CD4-positive, alpha-beta memory T cell (primary cell): ENCODE results near the gene FICD. TPM values are rescaled to one million over a fixed set of nuclear protein-coding genes. Genes with fewer than 3 reads are reported as not detected.

Experiments
- CTCF ChIA-PET: fragments of 350-600 bp; sonication (Branson Sonifier 250); formaldehyde crosslinking; loops from one replicate; lab custom pipeline; 2021; ENCODE audit warnings: inconsistent platforms; ENCODE audit not compliant: partially characterized antibody; lab: Charles Lee
- POLR2A ChIA-PET: fragments of 350-600 bp; sonication (Branson Sonifier 250); formaldehyde crosslinking; loops from one replicate; lab custom pipeline; 2021; ENCODE audit not compliant: partially characterized antibody; lab: Charles Lee
- DNase-seq, 5 donors: peaks; one replicate each; pipeline versions ENCODE4 v3.0.0 to v3.0.0-alpha.2; 2020 to 2022; ENCODE audit warnings: mixed read lengths in 1 of 5
- H3K27ac ChIP-seq: one replicate; pipeline ENCODE4 v1.7.0; 2013; ENCODE audit warnings: low read depth, low read length
- H3K27me3 ChIP-seq: 2 replicates; pipeline ENCODE4 v1.7.0; 2013; ENCODE audit warnings: mild to moderate bottlenecking, low read length, moderate library complexity; ENCODE audit not compliant: insufficient read depth
- H3K36me3 ChIP-seq: 2 replicates; pipeline ENCODE4 v1.7.0; 2013; ENCODE audit warnings: mild to moderate bottlenecking, low read length, moderate library complexity; ENCODE audit not compliant: insufficient read depth
- H3K4me1 ChIP-seq: 2 replicates; pipeline ENCODE4 v1.7.0; 2013; ENCODE audit warnings: mild to moderate bottlenecking, low read length, moderate library complexity; ENCODE audit not compliant: insufficient read depth
- H3K4me3 ChIP-seq, 2 donors: one replicate each; pipeline ENCODE4 v1.7.0; 2013; ENCODE audit warnings: low read length in 2 of 2, mild to moderate bottlenecking in 1 of 2
- H3K9me3 ChIP-seq, 2 donors: one replicate each; pipeline ENCODE4 v1.7.0; 2013; ENCODE audit warnings: low read length in 2 of 2, control low read depth in 1 of 2; ENCODE audit not compliant: control insufficient read depth in 1 of 2
- H3K27ac Mint-ChIP-seq, 7 donors: one replicate each; pipeline ENCODE4 v1.8.0; 2020 to 2021; ENCODE audit warnings: mixed read lengths in 7 of 7, mild to moderate bottlenecking in 6 of 7, inconsistent platforms in 3 of 7, moderate library complexity in 3 of 7
- H3K27me3 Mint-ChIP-seq, 2 donors: one replicate each; pipeline ENCODE4 v1.8.0; 2020 to 2021; ENCODE audit warnings: mixed read lengths in 2 of 2
- H3K36me3 Mint-ChIP-seq, 2 donors: one replicate each; pipeline ENCODE4 v1.8.0; 2020 to 2021; ENCODE audit warnings: mixed read lengths in 2 of 2, inconsistent platforms in 1 of 2, mild to moderate bottlenecking in 1 of 2
- H3K4me1 Mint-ChIP-seq, 4 donors: one replicate each; pipeline ENCODE4 v1.8.0; 2020 to 2021; ENCODE audit warnings: mixed read lengths in 4 of 4, mild to moderate bottlenecking in 1 of 4
- H3K4me3 Mint-ChIP-seq, 8 donors: one replicate each; pipeline ENCODE4 v1.8.0; 2020 to 2021; ENCODE audit warnings: mixed read lengths in 8 of 8, mild to moderate bottlenecking in 7 of 8, moderate library complexity in 6 of 8, inconsistent platforms in 3 of 8
- H3K9me3 Mint-ChIP-seq, 8 donors: one replicate each; pipeline ENCODE4 v1.8.0; 2020 to 2021; ENCODE audit warnings: mixed read lengths in 8 of 8, mild to moderate bottlenecking in 5 of 8, inconsistent platforms in 3 of 8, moderate library complexity in 1 of 8
- intact Hi-C: fragments of 100-400 bp; cut with micrococcal nuclease; formaldehyde crosslinking; loops from one replicate; pipeline ENCODE4 v1.15.1; 2023
- polyA plus RNA-seq, 2 donors: library from polyadenylated mRNA; unstranded; fragments of 300-500 nt; fragmentation: Illumina TruSeq; gene quantifications; one replicate each; pipeline ENCODE4 v1.2.3, GENCODE V29; 2021
- total RNA-seq, 2 experiments: library from RNA; stranded (reverse); gene quantifications; one replicate each; pipeline ENCODE4 v1.2.3, GENCODE V29; 2021

FICD gene
- total and polyA plus RNA-seq, 4 experiments from 2014 or later, result 2.3 to 12.3 (median 7.2) TPM

DNA sequence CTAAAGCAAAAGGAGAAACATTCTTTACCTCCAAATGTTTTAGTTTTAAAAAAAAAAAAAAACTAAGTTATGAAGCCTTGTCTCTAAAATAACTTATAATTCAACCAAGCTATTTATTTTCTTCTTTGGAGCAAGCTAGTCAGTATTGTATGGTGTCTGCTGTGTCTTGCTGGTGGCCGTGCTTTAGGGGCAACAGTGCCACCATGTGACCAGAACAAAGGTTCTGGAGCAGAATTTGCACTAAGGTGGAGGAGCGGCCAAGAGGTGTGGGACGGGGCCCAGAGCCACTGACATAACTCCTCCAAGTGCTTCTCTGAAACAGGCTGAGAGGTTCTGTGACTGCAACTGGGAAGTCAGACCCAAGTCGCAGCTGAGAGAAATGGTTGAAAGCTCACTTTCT, 4.5 kb downstream of the FICD start:
- Mint-ChIP-seq H3K27ac (peak overlapping the region in 2 of 7 donors; percentile 37 to 41), H3K36me3 (peaks cover 36 to 67% of the 10 kb centered on the region in 2 donors), H3K4me1 (peaks cover 14 to 28% (median 21%) of the 10 kb centered on the region in 4 donors), H3K9me3 (peaks cover 0 to 2% (median 0%) of the 10 kb centered on the region in 8 donors), H3K27me3 (no peaks in the 10 kb centered on the region), H3K4me3 (no peak overlapping the region)
- ChIA-PET POLR2A (no interaction called here), CTCF (interaction anchor here (0.7 to 1.3 kb wide), 4 partner anchors 8 to 1162 kb away, joined by 3 read pairs; no protein-coding TSS in a partner anchor)
- Histone ChIP-seq H3K36me3 (peaks cover 60% of the 10 kb centered on the region), H3K4me1 (peaks cover 16% of the 10 kb centered on the region), H3K27me3 (no peaks in the 10 kb centered on the region), H3K27ac (no peak overlapping the region), H3K4me3 (no peak overlapping the region), H3K9me3 (no peaks in the 10 kb centered on the region)
- DNase-seq, result no peak
- intact Hi-C loops, result loop anchor here (5.0 to 10.0 kb wide), 2 partner anchors 533 to 1425 kb away; partner anchors contain the start of genes CRY1 and USP30

DNA sequence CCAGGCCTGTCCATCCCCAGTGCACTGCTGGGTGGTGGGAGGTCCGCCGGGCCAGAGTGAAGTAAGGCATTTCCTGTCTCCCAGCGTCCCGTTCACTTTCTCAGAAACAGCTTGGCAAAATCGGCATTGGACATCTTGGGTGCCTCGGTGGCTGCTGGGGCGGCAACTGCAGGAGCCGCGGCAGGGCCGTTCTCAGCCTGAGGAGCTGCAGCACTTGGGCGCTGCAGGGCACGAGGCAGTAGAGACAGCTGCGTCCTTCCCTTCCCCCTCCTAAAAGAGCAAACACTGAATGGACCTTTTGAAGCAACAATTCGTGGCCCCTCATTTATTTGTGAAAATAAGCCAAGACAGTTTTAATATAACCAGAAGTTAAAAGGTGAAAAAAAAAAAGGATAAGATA, 8.3 kb downstream of the FICD start:
- Mint-ChIP-seq H3K36me3 (peaks cover 53 to 88% of the 10 kb centered on the region in 2 donors), H3K4me3 (no peak overlapping the region), H3K27me3 (no peaks in the 10 kb centered on the region), H3K27ac (peak overlapping the region in 1 of 7 donors; percentile 52), H3K9me3 (no peaks in the 10 kb centered on the region), H3K4me1 (peaks cover 0 to 4% (median 2%) of the 10 kb centered on the region in 4 donors)
- POLR2A ChIA-PET, result no interaction called here
- H3K9me3 ChIP-seq, result no peaks in the 10 kb centered on the region
- H3K4me1 ChIP-seq, result no peaks in the 10 kb centered on the region
- H3K27me3 ChIP-seq, result no peaks in the 10 kb centered on the region
- CTCF ChIA-PET, result interaction anchor here (1.8 kb wide), 1 partner anchor 11 kb away, joined by 5 read pairs; no protein-coding TSS in a partner anchor
- intact Hi-C loops, result no loop called here
- peaks cover 88% of the 10 kb centered on the region for H3K36me3 ChIP-seq
- no peak overlapping the region for H3K4me3 ChIP-seq
- no peak overlapping the region for H3K27ac ChIP-seq
- DNase-seq, result no peak

DNA sequence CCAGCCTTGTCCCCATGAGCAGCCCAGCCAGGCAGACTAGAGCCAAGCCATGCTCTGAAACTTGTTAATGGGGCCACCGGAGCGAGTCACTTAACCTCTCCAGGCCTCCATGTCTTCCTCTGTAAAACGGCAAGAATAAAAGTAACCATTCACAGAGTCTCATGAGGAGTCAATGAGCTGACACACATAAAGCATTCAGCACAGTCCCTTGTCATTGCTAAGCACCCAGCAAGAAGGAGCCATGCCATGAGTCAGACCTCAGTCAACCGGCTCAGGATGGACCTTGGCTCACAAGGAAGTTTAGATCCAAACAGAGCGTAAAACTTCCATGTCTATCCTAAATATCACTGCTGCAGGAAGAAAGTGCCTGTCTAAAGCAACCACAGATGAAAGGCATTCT, 10.6 kb downstream of the FICD start:
- H3K4me1 Mint-ChIP-seq, result peaks cover 0 to 4% (median 0%) of the 10 kb centered on the region in 4 donors
- ChIA-PET CTCF (no interaction called here), POLR2A (no interaction called here)
- no peaks in the 10 kb centered on the region for H3K9me3 Mint-ChIP-seq
- Histone ChIP-seq H3K36me3 (peaks cover 87% of the 10 kb centered on the region), H3K27me3 (no peaks in the 10 kb centered on the region), H3K4me3 (no peak overlapping the region), H3K27ac (no peak overlapping the region), H3K9me3 (no peaks in the 10 kb centered on the region), H3K4me1 (no peaks in the 10 kb centered on the region)
- H3K27ac Mint-ChIP-seq, result peak overlapping the region in 2 of 7 donors; percentile 9 to 52
- DNase-seq, result no peak
- no peak overlapping the region for H3K4me3 Mint-ChIP-seq
- H3K27me3 Mint-ChIP-seq, result no peaks in the 10 kb centered on the region
- H3K36me3 Mint-ChIP-seq, result peaks cover 59 to 90% of the 10 kb centered on the region in 2 donors
- intact Hi-C loops, result no loop called here

DNA sequence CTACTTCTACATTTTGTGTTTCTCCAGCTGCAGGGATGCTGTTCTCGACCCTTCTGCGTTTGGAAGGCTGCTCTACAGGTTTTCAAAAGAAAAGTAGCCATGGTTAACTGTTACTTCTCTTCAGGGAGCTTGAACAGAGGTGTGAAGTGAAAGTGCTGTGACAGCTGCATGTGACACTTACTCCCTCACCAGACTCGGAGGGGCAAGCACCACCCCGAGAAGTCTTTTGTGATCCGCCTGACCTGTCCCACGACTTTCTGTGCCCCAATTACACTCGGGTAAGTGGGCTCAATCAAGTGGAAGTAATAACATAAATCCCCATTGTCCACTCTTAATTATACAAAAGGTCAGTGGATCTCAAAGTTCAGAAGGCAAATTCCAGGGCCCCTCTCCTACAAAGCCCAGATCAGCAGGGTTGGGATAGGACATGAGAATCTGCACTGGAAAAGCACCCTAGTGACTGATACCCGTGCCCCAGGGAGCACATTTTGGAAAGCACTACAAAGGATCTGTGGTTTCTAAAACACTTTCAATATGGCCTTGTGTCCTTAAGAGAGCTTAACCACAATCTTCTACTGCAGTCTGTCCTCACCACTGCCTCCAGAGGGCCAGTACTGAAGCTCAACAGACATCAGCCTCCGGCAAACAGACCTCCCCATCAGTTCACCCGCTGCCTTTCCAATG, 11.5 kb downstream of the FICD start:
- intact Hi-C loops, result no loop called here
- peaks cover 0 to 4% (median 0%) of the 10 kb centered on the region in 4 donors for H3K4me1 Mint-ChIP-seq
- H3K27ac ChIP-seq, result no peak overlapping the region
- H3K36me3 ChIP-seq, result peaks cover 89% of the 10 kb centered on the region
- no peak overlapping the region for H3K4me3 Mint-ChIP-seq
- no peaks in the 10 kb centered on the region for H3K27me3 ChIP-seq
- no peaks in the 10 kb centered on the region for H3K9me3 ChIP-seq
- POLR2A ChIA-PET, result interaction anchor here (0.6 kb wide), 1 partner anchor 124 kb away, joined by 3 read pairs; no protein-coding TSS in a partner anchor
- no peaks in the 10 kb centered on the region for H3K4me1 ChIP-seq
- no peak overlapping the region for H3K4me3 ChIP-seq
- no peaks in the 10 kb centered on the region for H3K27me3 Mint-ChIP-seq
- no peak for DNase-seq
- CTCF ChIA-PET, result no interaction called here
- H3K9me3 Mint-ChIP-seq, result no peaks in the 10 kb centered on the region
- H3K27ac Mint-ChIP-seq, result peak overlapping the region in 1 of 7 donors; percentile 91
- H3K36me3 Mint-ChIP-seq, result peaks cover 60 to 89% of the 10 kb centered on the region in 2 donors

DNA sequence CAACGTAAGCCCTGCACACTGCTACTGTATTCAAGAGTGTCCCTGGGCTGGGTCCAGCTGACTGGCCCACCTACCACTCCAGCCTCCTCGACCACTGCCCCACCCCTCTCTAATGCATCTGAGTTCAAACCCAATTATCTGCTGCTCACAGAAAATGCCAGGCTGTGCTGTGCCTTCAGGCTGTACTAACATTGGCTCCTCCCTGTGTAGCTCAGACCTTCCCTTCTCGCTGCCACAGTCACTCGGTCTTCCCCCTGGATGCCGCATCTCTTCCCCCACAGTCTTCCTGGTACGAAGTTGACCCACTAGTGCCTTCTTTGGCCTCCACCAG, 12.1 kb downstream of the FICD start:
- H3K27me3 Mint-ChIP-seq, result no peaks in the 10 kb centered on the region
- H3K4me3 ChIP-seq, result no peak overlapping the region
- DNase-seq, result no peak
- no peaks in the 10 kb centered on the region for H3K4me1 ChIP-seq
- peaks cover 57 to 88% of the 10 kb centered on the region in 2 donors for H3K36me3 Mint-ChIP-seq
- no peaks in the 10 kb centered on the region for H3K9me3 Mint-ChIP-seq
- peaks cover 91% of the 10 kb centered on the region for H3K36me3 ChIP-seq
- H3K4me1 Mint-ChIP-seq, result peaks cover 0 to 4% (median 0%) of the 10 kb centered on the region in 4 donors
- no peaks in the 10 kb centered on the region for H3K9me3 ChIP-seq
- H3K27me3 ChIP-seq, result no peaks in the 10 kb centered on the region
- POLR2A ChIA-PET, result interaction anchor here (0.6 kb wide), 1 partner anchor 124 kb away, joined by 3 read pairs; no protein-coding TSS in a partner anchor
- no peak overlapping the region for H3K27ac ChIP-seq
- no peak overlapping the region for H3K4me3 Mint-ChIP-seq
- intact Hi-C loops, result no loop called here
- CTCF ChIA-PET, result no interaction called here
- peak overlapping the region in 3 of 7 donors; percentile 5 to 91 (median 78) for H3K27ac Mint-ChIP-seq

DNA sequence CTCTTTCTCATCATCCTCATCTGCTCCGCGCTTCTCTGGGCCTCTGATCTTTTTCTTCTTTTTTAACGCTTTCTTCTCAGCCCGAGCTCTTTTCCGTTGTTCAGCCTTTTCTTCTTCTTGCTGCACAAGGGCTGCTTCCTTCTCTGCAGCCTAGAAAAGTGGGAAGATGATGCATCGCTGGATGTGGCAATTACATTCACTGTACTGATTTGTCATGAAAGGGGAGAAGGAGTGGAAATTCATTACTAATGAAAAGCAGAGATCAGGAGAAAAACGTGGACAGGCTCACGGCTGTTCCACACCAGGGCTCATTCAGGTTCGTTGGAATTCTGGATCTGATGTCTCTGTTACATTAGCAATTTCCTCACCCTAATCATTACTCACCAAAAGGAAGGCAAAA, 15.1 kb downstream of the FICD start:
- no peak for DNase-seq
- no peak overlapping the region for H3K27ac ChIP-seq
- H3K27me3 Mint-ChIP-seq, result no peaks in the 10 kb centered on the region
- no peaks in the 10 kb centered on the region for H3K9me3 Mint-ChIP-seq
- ChIA-PET CTCF (interaction anchor here (0.9 to 1.0 kb wide), 2 partner anchors 18 to 26 kb away, joined by 3 read pairs; no protein-coding TSS in a partner anchor), POLR2A (no interaction called here)
- H3K4me1 Mint-ChIP-seq, result peaks cover 0 to 6% (median 0%) of the 10 kb centered on the region in 4 donors
- H3K9me3 ChIP-seq, result no peaks in the 10 kb centered on the region
- no peak overlapping the region for H3K4me3 ChIP-seq
- peak overlapping the region in 4 of 7 donors; percentile 2 to 72 (median 50) for H3K27ac Mint-ChIP-seq
- peaks cover 76% of the 10 kb centered on the region for H3K36me3 ChIP-seq
- peaks cover 55 to 80% of the 10 kb centered on the region in 2 donors for H3K36me3 Mint-ChIP-seq
- intact Hi-C loops, result no loop called here
- H3K4me1 ChIP-seq, result no peaks in the 10 kb centered on the region
- H3K27me3 ChIP-seq, result no peaks in the 10 kb centered on the region
- no peak overlapping the region for H3K4me3 Mint-ChIP-seq
